SK-N-SH treated with all-trans-retinoic acid at 6 μM for 48 hours (cell line): ENCODE data around the gene RNF207.

Experiments used
- ATAC-seq: fragments of 200-7000 bp; cut with Tn5 transposase; 3 replicates; pipeline ENCODE4 v1.9.1; 2020; ENCODE audit warnings: mild to moderate bottlenecking, moderate library complexity
- ARNTL ChIP-seq: fragments of 450-650 bp; formaldehyde crosslinking; IDR thresholded peaks from 2 replicates; pipeline ENCODE4 v1.5.0; 2020; ENCODE audit warnings: low read depth, mild to moderate bottlenecking, moderate library complexity, borderline replicate concordance
- BACH2 ChIP-seq: fragments of 250-450 bp; sonication (Bioruptor Pico); IDR thresholded peaks from 2 replicates; pipeline ENCODE4 v1.9.0; 2021; ENCODE audit warnings: mild to moderate bottlenecking, borderline replicate concordance
- CREB5 ChIP-seq: fragments of 250-450 bp; sonication (Bioruptor Pico); IDR thresholded peaks from 2 replicates; pipeline ENCODE4 v1.5.1; 2020; ENCODE audit warnings: low read depth, mild to moderate bottlenecking, moderate library complexity
- CSDC2 ChIP-seq: fragments of 250-450 bp; sonication (Bioruptor Pico); IDR thresholded peaks from 2 replicates; pipeline ENCODE4 v1.5.0; 2020; ENCODE audit warnings: mild to moderate bottlenecking, moderate library complexity
- CSRNP3 ChIP-seq: fragments of 250-450 bp; sonication (Bioruptor Pico); IDR thresholded peaks from 2 replicates; pipeline ENCODE4 v1.5.1; 2021; ENCODE audit warnings: mild to moderate bottlenecking, moderate library complexity
- ESRRG ChIP-seq: fragments of 250-450 bp; sonication (Bioruptor Pico); IDR thresholded peaks from 2 replicates; pipeline ENCODE4 v1.6.1; 2021; ENCODE audit warnings: mild to moderate bottlenecking
- GLIS3 ChIP-seq: fragments of 250-450 bp; sonication (Bioruptor Pico); IDR thresholded peaks from 2 replicates; pipeline ENCODE4 v1.5.0; 2020; ENCODE audit warnings: mild to moderate bottlenecking, moderate library complexity
- ISL1 ChIP-seq: fragments of 250-450 bp; sonication (Bioruptor Pico); IDR thresholded peaks from 2 replicates; pipeline ENCODE4 v2.1.2; 2022; ENCODE audit warnings: mild to moderate bottlenecking, moderate library complexity
- OSR1 ChIP-seq: fragments of 250-450 bp; sonication (Bioruptor Pico); IDR thresholded peaks from 2 replicates; pipeline ENCODE4 v1.8.0; 2022; ENCODE audit warnings: moderate library complexity, mild to moderate bottlenecking, inconsistent platforms
- PATZ1 ChIP-seq: fragments of 250-450 bp; sonication (Bioruptor Pico); IDR thresholded peaks from 2 replicates; pipeline ENCODE4 v1.8.0; 2020; ENCODE audit warnings: mild to moderate bottlenecking, moderate library complexity, borderline replicate concordance
- POU6F1 ChIP-seq: fragments of 250-450 bp; sonication (Bioruptor Pico); IDR thresholded peaks from 2 replicates; pipeline ENCODE4 v1.8.0; 2021; ENCODE audit warnings: low read depth, mild to moderate bottlenecking, moderate library complexity, borderline replicate concordance
- PPARA ChIP-seq: fragments of 250-450 bp; sonication (Bioruptor Pico); IDR thresholded peaks from 2 replicates; pipeline ENCODE4 v1.5.0; 2020; ENCODE audit warnings: mild to moderate bottlenecking, borderline replicate concordance
- RARB ChIP-seq: fragments of 250-450 bp; sonication (Bioruptor Pico); IDR thresholded peaks from 2 replicates; pipeline ENCODE4 v1.8.0; 2021; ENCODE audit warnings: mild to moderate bottlenecking, moderate library complexity
- SNAI2 ChIP-seq: fragments of 250-450 bp; sonication (Bioruptor Pico); IDR thresholded peaks from 2 replicates; pipeline ENCODE4 v1.5.0; 2020; ENCODE audit warnings: mild to moderate bottlenecking, moderate library complexity
- TCF4 ChIP-seq: fragments of 250-450 bp; sonication (Bioruptor Pico); IDR thresholded peaks from 2 replicates; pipeline ENCODE4 v1.8.0; 2021; ENCODE audit warnings: mild to moderate bottlenecking, moderate library complexity, borderline replicate concordance
- TOX ChIP-seq: fragments of 250-450 bp; sonication (Bioruptor Pico); IDR thresholded peaks from 2 replicates; pipeline ENCODE4 v1.8.0; 2021; ENCODE audit warnings: mild to moderate bottlenecking, moderate library complexity, borderline replicate concordance
- TSHZ2 ChIP-seq: fragments of 250-450 bp; sonication (Bioruptor Pico); IDR thresholded peaks from 2 replicates; pipeline ENCODE4 v1.5.0; 2020; ENCODE audit warnings: mild to moderate bottlenecking, moderate library complexity
- ZC3H10 ChIP-seq: fragments of 250-450 bp; sonication (Bioruptor Pico); IDR thresholded peaks from 2 replicates; pipeline ENCODE4 v1.5.1; 2021; ENCODE audit warnings: mild to moderate bottlenecking, moderate library complexity
- ZFP3 ChIP-seq: fragments of 250-450 bp; sonication (Bioruptor Pico); IDR thresholded peaks from 2 replicates; pipeline ENCODE4 v1.5.0; 2020; ENCODE audit warnings: mild to moderate bottlenecking, moderate library complexity
- ZNF565 ChIP-seq: fragments of 450-650 bp; formaldehyde crosslinking; conservative IDR thresholded peaks from 2 replicates; pipeline ENCODE4 v1.5.0; 2020; ENCODE audit warnings: low read depth, mild to moderate bottlenecking, moderate library complexity
- ZNF70 ChIP-seq: fragments of 450-650 bp; formaldehyde crosslinking; IDR thresholded peaks from 2 replicates; pipeline ENCODE4 v1.5.0; 2020; ENCODE audit warnings: mild to moderate bottlenecking, moderate library complexity
- ZNF8 ChIP-seq: fragments of 450-650 bp; formaldehyde crosslinking; IDR thresholded peaks from 2 replicates; pipeline ENCODE4 v1.5.0; 2020; ENCODE audit warnings: mild to moderate bottlenecking, moderate library complexity

The RNF207 gene

GRCh38 chr1:6199298-6200187 lies 6.4 kb upstream of the RNF207 start, which contains the start of gene RPL22:
Gene RPL22 (minus strand): TSS chr1:6199595. CDS start chr1:6199573, 22 bp downstream.
- TF ChIP-seq ZNF8 (CRISPR knock-in tag) (no peak), PPARA (CRISPR knock-in tag) (no peak), ZFP3 (0 out of 2 replicates have a peak, but pooled peaks have one; percentile 14), ESRRG (CRISPR knock-in tag) (no peak), OSR1 (CRISPR knock-in tag) (no peak), TOX (no peak)
- ATAC-seq: peak; percentile 98

- TF ChIP-seq ISL1 (CRISPR knock-in tag) (no peak), ZNF8 (CRISPR knock-in tag) (no peak), OSR1 (CRISPR knock-in tag) (no peak)
- no peak for ATAC-seq
Measured at GRCh38 chr1:6200188-6200809, 5.6 kb upstream of the RNF207 start.

- no peak for TF ChIP-seq TSHZ2
- TF ChIP-seq ZC3H10 (CRISPR knock-in tag): no peak
- TF ChIP-seq ZNF70 (CRISPR knock-in tag): no peak
- TF ChIP-seq TCF4 (CRISPR knock-in tag): no peak
- no peak for TF ChIP-seq OSR1 (CRISPR knock-in tag)
- no peak for TF ChIP-seq CREB5 (CRISPR knock-in tag)
- TF ChIP-seq GLIS3: no peak
- TF ChIP-seq POU6F1 (CRISPR knock-in tag): no peak
- TF ChIP-seq CSRNP3 (CRISPR knock-in tag): no peak
- no peak for TF ChIP-seq RARB
- TF ChIP-seq ZNF565: no peak
- no peak for TF ChIP-seq CSDC2 (CRISPR knock-in tag)
- no peak for TF ChIP-seq ISL1 (CRISPR knock-in tag)
- TF ChIP-seq BACH2 (CRISPR knock-in tag): no peak
- TF ChIP-seq ARNTL: no peak
- TF ChIP-seq PPARA (CRISPR knock-in tag): no peak
- no peak for TF ChIP-seq TOX
- TF ChIP-seq SNAI2 (CRISPR knock-in tag): no peak
- no peak for TF ChIP-seq ZFP3
- TF ChIP-seq PATZ1 (CRISPR knock-in tag): no peak
- TF ChIP-seq, all 23 proteins: peak for 0
- ATAC-seq: no peak
Measured at GRCh38 chr1:6202256-6202655, 3.7 kb upstream of the RNF207 start.
